ENCODE measurements around the gene CHMP4A. TPM values are rescaled to one million over a fixed set of nuclear protein-coding genes. Genes with fewer than 3 reads are reported as not detected.
A peak's percentile ranks its signal among the peaks of the same experiment; 100 is the strongest.

CHMP4A gene
- total and polyA plus RNA-seq, 2 experiments from 2014 or later = 31.0 to 51.1 TPM

DNA sequence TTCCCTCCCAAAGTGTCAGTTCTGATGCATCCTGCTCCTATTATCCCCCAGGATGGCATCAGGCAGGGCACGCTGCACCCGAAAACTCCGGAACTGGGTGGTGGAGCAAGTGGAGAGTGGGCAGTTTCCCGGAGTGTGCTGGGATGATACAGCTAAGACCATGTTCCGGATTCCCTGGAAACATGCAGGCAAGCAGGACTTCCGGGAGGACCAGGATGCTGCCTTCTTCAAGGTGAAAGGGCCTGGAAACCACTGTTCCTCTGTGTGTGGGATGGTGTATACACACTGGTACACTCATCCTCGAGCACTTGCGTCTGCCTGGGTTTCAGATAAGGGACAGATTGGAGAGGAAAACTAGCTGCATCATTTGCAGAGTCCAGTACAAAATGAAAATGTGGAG, 51.2 kb downstream of the CHMP4A start:
- Histone ChIP-seq H3K9me3 (ENCODE audit: low read depth) (no peaks in the 10 kb centered on the region), H3K36me3 (peaks cover 22% of the 10 kb centered on the region), H3K4me3 (no peak overlapping the region), H3K27ac (peak overlapping the region; percentile 75), H3K4me1 (ENCODE audit: low read depth) (peaks cover 11% of the 10 kb centered on the region), H3K27me3 (no peaks in the 10 kb centered on the region)
- TF ChIP-seq, protein P1, sequence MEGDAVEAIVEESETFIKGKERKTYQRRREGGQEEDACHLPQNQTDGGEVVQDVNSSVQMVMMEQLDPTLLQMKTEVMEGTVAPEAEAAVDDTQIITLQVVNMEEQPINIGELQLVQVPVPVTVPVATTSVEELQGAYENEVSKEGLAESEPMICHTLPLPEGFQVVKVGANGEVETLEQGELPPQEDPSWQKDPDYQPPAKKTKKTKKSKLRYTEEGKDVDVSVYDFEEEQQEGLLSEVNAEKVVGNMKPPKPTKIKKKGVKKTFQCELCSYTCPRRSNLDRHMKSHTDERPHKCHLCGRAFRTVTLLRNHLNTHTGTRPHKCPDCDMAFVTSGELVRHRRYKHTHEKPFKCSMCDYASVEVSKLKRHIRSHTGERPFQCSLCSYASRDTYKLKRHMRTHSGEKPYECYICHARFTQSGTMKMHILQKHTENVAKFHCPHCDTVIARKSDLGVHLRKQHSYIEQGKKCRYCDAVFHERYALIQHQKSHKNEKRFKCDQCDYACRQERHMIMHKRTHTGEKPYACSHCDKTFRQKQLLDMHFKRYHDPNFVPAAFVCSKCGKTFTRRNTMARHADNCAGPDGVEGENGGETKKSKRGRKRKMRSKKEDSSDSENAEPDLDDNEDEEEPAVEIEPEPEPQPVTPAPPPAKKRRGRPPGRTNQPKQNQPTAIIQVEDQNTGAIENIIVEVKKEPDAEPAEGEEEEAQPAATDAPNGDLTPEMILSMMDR (IDR thresholded peaks at IDR 0.05; ENCODE audit: low read depth, low read length) = no peak
- peak in 1 of 2 donors; percentile 52 for DNase-seq (ENCODE audit: low read depth in 1 of 2, low spot score in 1 of 2)

DNA sequence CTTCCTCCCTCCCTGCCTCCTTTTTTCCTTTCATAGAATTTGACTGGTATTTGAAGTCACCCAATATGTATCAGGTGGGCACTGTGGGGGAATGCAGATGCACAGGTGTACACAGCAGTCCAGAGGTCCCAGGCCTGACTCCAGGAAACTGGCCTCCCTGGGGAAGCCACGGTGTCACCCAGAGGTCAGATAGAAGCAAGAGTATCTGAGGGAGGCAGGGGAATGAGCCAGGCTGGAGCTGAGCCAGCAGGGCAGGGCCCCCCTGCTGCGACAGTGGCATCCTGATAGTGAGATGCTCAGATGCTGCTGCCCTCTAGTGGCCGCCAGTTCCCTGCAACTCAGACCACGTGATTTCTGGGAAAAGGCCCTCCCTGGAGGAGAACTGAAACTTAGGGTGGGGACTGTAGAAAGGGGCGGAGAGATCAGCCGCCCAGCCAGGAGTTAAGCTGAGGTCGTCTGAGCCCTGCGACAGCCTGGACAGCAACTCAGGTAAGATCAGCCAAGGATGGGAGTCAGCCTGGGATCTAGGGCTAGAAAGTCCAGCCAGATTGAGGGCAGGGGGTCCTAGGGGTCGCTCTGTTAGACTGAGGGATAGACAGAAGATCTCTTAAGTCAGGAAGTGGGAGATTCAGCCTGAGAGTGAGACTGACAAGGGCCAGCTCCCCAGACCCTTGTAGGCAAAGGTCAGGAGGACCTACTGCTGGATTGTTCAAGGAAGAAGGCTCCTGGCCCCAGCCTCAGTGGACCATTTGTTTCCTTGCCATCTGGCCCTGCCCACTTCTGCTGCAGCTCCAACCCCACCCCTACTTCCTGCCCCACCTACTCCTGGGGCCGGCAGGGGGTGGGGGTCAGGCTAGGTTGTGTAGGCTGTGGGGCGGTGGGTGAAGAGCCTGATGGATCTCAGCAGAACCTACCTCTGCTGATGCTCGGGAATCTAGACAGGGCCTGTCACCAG, 52.2 kb downstream of the CHMP4A start, which contains the start of gene IRF9:
Gene IRF9, plus strand, starts transcription at position 416 of the 955 bp plus-strand sequence. CDS start 880 bp downstream, outside the sequence.
- no peaks in the 10 kb centered on the region for H3K9me3 ChIP-seq (ENCODE audit: low read depth)
- TF ChIP-seq, protein P1 (IDR thresholded peaks at IDR 0.05; ENCODE audit: low read depth, low read length) = peak; percentile 88
- H3K4me3 ChIP-seq = peak within 1 kb of the TSS; percentile 9
- H3K36me3 ChIP-seq = peaks cover 28% of the 10 kb centered on the region
- peak within 1 kb of the TSS; percentile 75 for H3K27ac ChIP-seq
- H3K4me1 ChIP-seq (ENCODE audit: low read depth) = peaks cover 11% of the 10 kb centered on the region
- no peaks in the 10 kb centered on the region for H3K27me3 ChIP-seq
- peak; percentile 97 for DNase-seq (ENCODE audit: low read depth in 1 of 2, low spot score in 1 of 2)

DNA sequence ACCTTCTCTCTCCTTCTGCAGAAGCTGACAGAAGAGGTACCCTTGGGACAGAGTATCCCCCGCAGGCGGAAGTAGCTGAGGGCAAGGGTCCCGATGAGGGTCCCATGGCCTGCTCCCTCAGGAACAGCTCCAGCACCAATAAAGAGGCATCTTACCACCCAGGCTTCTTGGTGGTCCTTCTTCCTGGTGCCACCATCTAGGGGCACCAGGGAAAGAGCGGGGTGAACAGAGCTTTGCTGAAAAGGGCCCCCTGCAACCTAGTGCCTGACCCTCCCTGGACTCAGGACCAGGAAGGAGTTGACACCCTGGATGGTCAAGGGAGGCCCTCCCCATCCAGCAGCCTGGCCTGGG, 52.8 kb downstream of the CHMP4A start:
- Histone ChIP-seq H3K4me1 (ENCODE audit: low read depth) (peaks cover 11% of the 10 kb centered on the region), H3K36me3 (peaks cover 34% of the 10 kb centered on the region), H3K27ac (peak overlapping the region; percentile 65), H3K9me3 (ENCODE audit: low read depth) (no peaks in the 10 kb centered on the region), H3K27me3 (no peaks in the 10 kb centered on the region), H3K4me3 (no peak overlapping the region)
- TF ChIP-seq, protein P1 (IDR thresholded peaks at IDR 0.05; ENCODE audit: low read depth, low read length) = no peak
- no peak for DNase-seq (ENCODE audit: low read depth in 1 of 2, low spot score in 1 of 2)

DNA sequence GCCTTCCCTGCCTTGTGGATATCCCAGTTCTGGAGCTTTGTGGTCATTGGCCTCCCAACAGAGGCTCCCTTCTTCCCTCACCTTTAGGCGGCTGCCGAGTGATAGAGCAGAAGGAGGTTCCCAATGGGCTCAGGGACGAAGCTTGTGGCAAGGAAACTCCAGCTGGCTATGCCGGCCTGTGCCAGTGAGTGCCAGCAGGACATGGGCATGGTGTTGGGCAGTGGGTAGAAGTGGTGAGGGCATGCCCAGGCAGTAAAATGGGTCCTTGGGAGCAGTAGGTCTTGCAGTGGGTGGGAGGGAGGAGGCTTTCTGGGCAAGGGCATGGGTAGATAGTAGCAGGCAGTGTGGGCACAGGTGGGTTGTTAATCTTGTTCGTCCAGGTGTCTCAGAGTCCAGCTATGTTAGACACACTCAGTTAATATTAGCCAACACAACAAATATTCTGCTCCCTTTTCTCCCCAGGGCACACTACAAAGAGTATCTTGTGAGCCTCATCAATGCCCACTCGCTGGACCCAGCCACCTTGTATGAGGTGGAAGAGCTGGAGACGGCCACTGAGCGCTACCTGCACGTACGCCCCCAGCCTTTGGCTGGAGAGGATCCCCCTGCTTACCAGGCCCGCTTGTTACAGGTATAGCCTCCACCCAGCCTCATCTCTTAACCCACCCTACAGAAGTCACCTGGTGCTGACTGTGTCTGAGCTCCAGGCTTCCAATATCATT, 53.4 kb downstream of the CHMP4A start:
- H3K4me3 ChIP-seq = no peak overlapping the region
- TF ChIP-seq, protein P1 (IDR thresholded peaks at IDR 0.05; ENCODE audit: low read depth, low read length) = no peak
- no peaks in the 10 kb centered on the region for H3K9me3 ChIP-seq (ENCODE audit: low read depth)
- DNase-seq (ENCODE audit: low read depth in 1 of 2, low spot score in 1 of 2) = no peak
- H3K27ac ChIP-seq = peak overlapping the region; percentile 65
- H3K4me1 ChIP-seq (ENCODE audit: low read depth) = peaks cover 11% of the 10 kb centered on the region
- H3K27me3 ChIP-seq = no peaks in the 10 kb centered on the region
- peaks cover 37% of the 10 kb centered on the region for H3K36me3 ChIP-seq

Other genes with a start within 250 kb of the CHMP4A start
Only the 30 nearest of the 34 such genes appear.
- gene CARMIL3, start 161.5 kb downstream of the CHMP4A start, total RNA-seq = 0.06 and 0.85 TPM in 2 replicates
- 0.05 and 0.22 TPM in 2 replicates for gene CARMIL3, start 161.5 kb downstream of the CHMP4A start, polyA plus RNA-seq
- gene CPNE6, start 141.9 kb downstream of the CHMP4A start, total RNA-seq = 0.12 TPM in 1 of 2 replicates, not detected in the other
- gene CPNE6, start 141.9 kb downstream of the CHMP4A start, polyA plus RNA-seq = 0.43 and 0.96 TPM in 2 replicates
- gene PCK2, start 119.2 kb downstream of the CHMP4A start, total RNA-seq = 11.2 and 18.9 TPM in 2 replicates
- gene PCK2, start 119.2 kb downstream of the CHMP4A start, polyA plus RNA-seq = 12.2 and 20.0 TPM in 2 replicates
- 152 and 317 TPM in 2 replicates for gene DCAF11, start 98.7 kb downstream of the CHMP4A start, total RNA-seq
- 110 and 165 TPM in 2 replicates for gene DCAF11, start 98.7 kb downstream of the CHMP4A start, polyA plus RNA-seq
- gene NRL, start 98.5 kb downstream of the CHMP4A start, total RNA-seq = 4.2 and 6.7 TPM in 2 replicates
- gene NRL, start 98.5 kb downstream of the CHMP4A start, polyA plus RNA-seq = 4.8 and 5.1 TPM in 2 replicates
- gene FITM1, start 82.8 kb downstream of the CHMP4A start, total RNA-seq = 124 and 136 TPM in 2 replicates
- gene FITM1, start 82.8 kb downstream of the CHMP4A start, polyA plus RNA-seq = 181 and 209 TPM in 2 replicates
- gene PSME1, start 77.3 kb downstream of the CHMP4A start, total RNA-seq = 211 and 238 TPM in 2 replicates
- 383 and 492 TPM in 2 replicates for gene PSME1, start 77.3 kb downstream of the CHMP4A start, polyA plus RNA-seq
- 54.6 and 69.3 TPM in 2 replicates for gene EMC9, start 71.9 kb downstream of the CHMP4A start, total RNA-seq
- 82.3 and 114 TPM in 2 replicates for gene EMC9, start 71.9 kb downstream of the CHMP4A start, polyA plus RNA-seq
- 92.3 and 97.6 TPM in 2 replicates for gene PSME2, start 66.9 kb downstream of the CHMP4A start, total RNA-seq
- 311 and 331 TPM in 2 replicates for gene PSME2, start 66.9 kb downstream of the CHMP4A start, polyA plus RNA-seq
- gene RNF31, start 66.0 kb downstream of the CHMP4A start, total RNA-seq = 81.0 and 134 TPM in 2 replicates
- 42.1 and 44.9 TPM in 2 replicates for gene RNF31, start 66.0 kb downstream of the CHMP4A start, polyA plus RNA-seq
- 29.1 and 33.7 TPM in 2 replicates for gene IRF9, start 52.2 kb downstream of the CHMP4A start, total RNA-seq
- 27.3 and 35.4 TPM in 2 replicates for gene IRF9, start 52.2 kb downstream of the CHMP4A start, polyA plus RNA-seq
- gene REC8, start 41.4 kb downstream of the CHMP4A start, total RNA-seq = 20.3 and 23.5 TPM in 2 replicates
- gene REC8, start 41.4 kb downstream of the CHMP4A start, polyA plus RNA-seq = 38.8 and 39.0 TPM in 2 replicates
- gene IPO4, start 24.7 kb downstream of the CHMP4A start, total RNA-seq = 32.0 and 40.7 TPM in 2 replicates
- gene IPO4, start 24.7 kb downstream of the CHMP4A start, polyA plus RNA-seq = 26.4 and 34.5 TPM in 2 replicates
- 40.2 and 50.3 TPM in 2 replicates for gene TM9SF1, start 18.0 kb downstream of the CHMP4A start, total RNA-seq
- 55.2 and 65.3 TPM in 2 replicates for gene TM9SF1, start 18.0 kb downstream of the CHMP4A start, polyA plus RNA-seq
- not detected in 2 replicates for gene TSSK4, start 7.8 kb downstream of the CHMP4A start, total RNA-seq
- 2.3 and 3.3 TPM in 2 replicates for gene TSSK4, start 7.8 kb downstream of the CHMP4A start, polyA plus RNA-seq
- gene MDP1, start 2.6 kb upstream of the CHMP4A start, total RNA-seq = 39.3 and 59.8 TPM in 2 replicates
- gene MDP1, start 2.6 kb upstream of the CHMP4A start, polyA plus RNA-seq = 70.5 and 73.4 TPM in 2 replicates
- 262 and 264 TPM in 2 replicates for gene NEDD8, start 18.9 kb upstream of the CHMP4A start, total RNA-seq
- gene NEDD8, start 18.9 kb upstream of the CHMP4A start, polyA plus RNA-seq = 429 and 492 TPM in 2 replicates
- 59.5 and 66.3 TPM in 2 replicates for gene GMPR2, start 19.4 kb upstream of the CHMP4A start, total RNA-seq
- 57.6 and 66.8 TPM in 2 replicates for gene GMPR2, start 19.4 kb upstream of the CHMP4A start, polyA plus RNA-seq
- gene TINF2, start 29.1 kb upstream of the CHMP4A start, total RNA-seq = 32.3 and 40.8 TPM in 2 replicates
- 49.9 and 50.6 TPM in 2 replicates for gene TINF2, start 29.1 kb upstream of the CHMP4A start, polyA plus RNA-seq
- gene TGM1, start 49.7 kb upstream of the CHMP4A start, total RNA-seq = 0.35 and 1.7 TPM in 2 replicates
- 0.65 TPM in 1 of 2 replicates, not detected in the other for gene TGM1, start 49.7 kb upstream of the CHMP4A start, polyA plus RNA-seq
- gene RABGGTA, start 58.1 kb upstream of the CHMP4A start, total RNA-seq = 39.6 and 43.5 TPM in 2 replicates
- gene RABGGTA, start 58.1 kb upstream of the CHMP4A start, polyA plus RNA-seq = 43.7 and 45.2 TPM in 2 replicates
- 43.2 and 54.3 TPM in 2 replicates for gene DHRS1, start 86.3 kb upstream of the CHMP4A start, total RNA-seq
- 53.5 and 58.1 TPM in 2 replicates for gene DHRS1, start 86.3 kb upstream of the CHMP4A start, polyA plus RNA-seq
- gene NOP9, start 86.4 kb upstream of the CHMP4A start, total RNA-seq = 13.5 and 15.7 TPM in 2 replicates
- 2.7 and 4.3 TPM in 2 replicates for gene NOP9, start 86.4 kb upstream of the CHMP4A start, polyA plus RNA-seq
- not detected in 2 replicates for gene CIDEB, start 94.5 kb upstream of the CHMP4A start, total RNA-seq
- gene CIDEB, start 94.5 kb upstream of the CHMP4A start, polyA plus RNA-seq = not detected in 2 replicates
- 7.6 and 15.1 TPM in 2 replicates for gene LTB4R2, start 96.7 kb upstream of the CHMP4A start, total RNA-seq
- 0.17 and 1.8 TPM in 2 replicates for gene LTB4R2, start 96.7 kb upstream of the CHMP4A start, polyA plus RNA-seq
- gene LTB4R, start 98.0 kb upstream of the CHMP4A start, total RNA-seq = 8.5 and 8.8 TPM in 2 replicates
- 2.0 and 2.7 TPM in 2 replicates for gene LTB4R, start 98.0 kb upstream of the CHMP4A start, polyA plus RNA-seq
- gene ADCY4, start 121.6 kb upstream of the CHMP4A start, total RNA-seq = 0.35 and 1.5 TPM in 2 replicates
- 1.2 TPM in 1 of 2 replicates, not detected in the other for gene ADCY4, start 121.6 kb upstream of the CHMP4A start, polyA plus RNA-seq
- gene RIPK3, start 126.5 kb upstream of the CHMP4A start, total RNA-seq = 0.24 TPM in 1 of 2 replicates, not detected in the other
- gene RIPK3, start 126.5 kb upstream of the CHMP4A start, polyA plus RNA-seq = 0.81 TPM in 1 of 2 replicates, not detected in the other
- 56.8 and 117 TPM in 2 replicates for gene NFATC4, start 154.7 kb upstream of the CHMP4A start, total RNA-seq
- 83.2 and 120 TPM in 2 replicates for gene NFATC4, start 154.7 kb upstream of the CHMP4A start, polyA plus RNA-seq
- 37.2 and 56.2 TPM in 2 replicates for gene NYNRIN, start 185.5 kb upstream of the CHMP4A start, total RNA-seq
- 21.3 and 30.7 TPM in 2 replicates for gene NYNRIN, start 185.5 kb upstream of the CHMP4A start, polyA plus RNA-seq